ENCODE data around the gene GON7. TPM values are rescaled to one million over a fixed set of nuclear protein-coding genes. Genes with fewer than 3 reads are reported as not detected.
A peak's percentile ranks its signal among the peaks of the same experiment; 100 is the strongest.

The GON7 gene
- total and polyA plus RNA-seq, 8 donors, result 2.9 to 36.0 (median 16.9) TPM

DNA sequence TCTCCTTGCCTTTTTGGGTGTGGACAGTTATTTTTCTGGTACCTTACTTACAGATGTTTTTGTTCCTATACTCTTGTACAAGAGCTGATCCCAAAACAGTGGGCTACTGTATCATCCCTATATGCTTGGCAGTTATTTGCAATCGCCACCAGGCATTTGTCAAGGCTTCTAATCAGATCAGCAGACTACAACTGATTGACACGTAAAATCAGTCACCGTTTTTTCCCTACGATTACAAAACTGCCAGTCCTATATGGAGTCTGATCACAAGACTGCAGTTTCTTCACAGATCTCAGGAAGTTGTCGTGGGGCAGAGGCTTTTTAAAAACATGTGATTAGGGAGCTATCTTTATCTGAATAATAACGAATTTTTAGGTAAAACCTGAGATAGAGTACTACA, 20.4 kb downstream of the GON7 start:
- Histone ChIP-seq H3K4me3 (no peak overlapping the region), H3K4me1 (peaks cover 24 to 42% (median 34%) of the 10 kb centered on the region in 4 donors), H3K36me3 (peaks cover 0 to 40% (median 36%) of the 10 kb centered on the region in 4 donors), H3K27me3 (no peaks in the 10 kb centered on the region), H3K27ac (peak overlapping the region in 3 of 5 donors; percentile 92 to 98 (median 97)), H3K9me3 (no peaks in the 10 kb centered on the region)
- TF ChIP-seq EP300 (IDR thresholded peaks at IDR 0.05), result no peak
- TF ChIP-seq POLR2A (IDR thresholded peaks at IDR 0.05), result no peak
- TF ChIP-seq POLR2AphosphoS5 (IDR thresholded peaks at IDR 0.05), result no peak
- TF ChIP-seq, protein P1, sequence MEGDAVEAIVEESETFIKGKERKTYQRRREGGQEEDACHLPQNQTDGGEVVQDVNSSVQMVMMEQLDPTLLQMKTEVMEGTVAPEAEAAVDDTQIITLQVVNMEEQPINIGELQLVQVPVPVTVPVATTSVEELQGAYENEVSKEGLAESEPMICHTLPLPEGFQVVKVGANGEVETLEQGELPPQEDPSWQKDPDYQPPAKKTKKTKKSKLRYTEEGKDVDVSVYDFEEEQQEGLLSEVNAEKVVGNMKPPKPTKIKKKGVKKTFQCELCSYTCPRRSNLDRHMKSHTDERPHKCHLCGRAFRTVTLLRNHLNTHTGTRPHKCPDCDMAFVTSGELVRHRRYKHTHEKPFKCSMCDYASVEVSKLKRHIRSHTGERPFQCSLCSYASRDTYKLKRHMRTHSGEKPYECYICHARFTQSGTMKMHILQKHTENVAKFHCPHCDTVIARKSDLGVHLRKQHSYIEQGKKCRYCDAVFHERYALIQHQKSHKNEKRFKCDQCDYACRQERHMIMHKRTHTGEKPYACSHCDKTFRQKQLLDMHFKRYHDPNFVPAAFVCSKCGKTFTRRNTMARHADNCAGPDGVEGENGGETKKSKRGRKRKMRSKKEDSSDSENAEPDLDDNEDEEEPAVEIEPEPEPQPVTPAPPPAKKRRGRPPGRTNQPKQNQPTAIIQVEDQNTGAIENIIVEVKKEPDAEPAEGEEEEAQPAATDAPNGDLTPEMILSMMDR (IDR thresholded peaks at IDR 0.05), result no peak
- intact Hi-C loops (cut with DNase I; ENCODE audit: low total_unique reads), result no loop called here
- no peak for DNase-seq
- WGBS, 5 donors, result 65 to 75% (median 73%) methylated on average over 6 of the region's 6 CpGs

DNA sequence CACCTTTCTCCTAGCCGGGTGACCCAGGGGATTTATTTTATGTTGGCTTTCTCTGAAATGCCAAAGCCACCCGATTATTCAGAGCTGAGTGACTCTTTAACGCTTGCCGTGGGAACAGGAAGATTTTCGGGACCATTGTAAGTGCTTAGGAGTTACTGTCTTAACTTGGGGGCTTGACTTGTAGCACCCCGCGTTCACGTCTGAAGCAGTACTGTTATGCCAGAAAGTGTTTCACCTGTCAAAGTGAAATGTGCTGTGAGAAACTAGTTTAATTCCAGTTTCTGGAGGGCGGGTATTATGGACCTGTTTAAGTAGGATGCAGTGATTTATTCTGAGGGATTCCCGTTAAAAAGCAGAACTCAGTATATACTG, 21.5 kb downstream of the GON7 start:
- Histone ChIP-seq H3K9me3 (no peaks in the 10 kb centered on the region), H3K4me1 (peaks cover 24 to 42% (median 32%) of the 10 kb centered on the region in 4 donors), H3K36me3 (peaks cover 0 to 42% (median 38%) of the 10 kb centered on the region in 4 donors), H3K27me3 (no peaks in the 10 kb centered on the region), H3K4me3 (peak overlapping the region; percentile 67 to 95 (median 76)), H3K27ac (peak overlapping the region; percentile 92 to 100 (median 97))
- no peak for TF ChIP-seq EP300 (IDR thresholded peaks at IDR 0.05)
- TF ChIP-seq POLR2A (IDR thresholded peaks at IDR 0.05), result no peak
- TF ChIP-seq, protein P1 (IDR thresholded peaks at IDR 0.05), result no peak
- TF ChIP-seq POLR2AphosphoS5 (IDR thresholded peaks at IDR 0.05), result no peak
- intact Hi-C loops (cut with DNase I; ENCODE audit: low total_unique reads), result no loop called here
- 0 to 1% (median 0%) methylated on average over 9 to 10 of the region's 10 CpGs for WGBS, 5 donors
- DNase-seq, result no peak

DNA sequence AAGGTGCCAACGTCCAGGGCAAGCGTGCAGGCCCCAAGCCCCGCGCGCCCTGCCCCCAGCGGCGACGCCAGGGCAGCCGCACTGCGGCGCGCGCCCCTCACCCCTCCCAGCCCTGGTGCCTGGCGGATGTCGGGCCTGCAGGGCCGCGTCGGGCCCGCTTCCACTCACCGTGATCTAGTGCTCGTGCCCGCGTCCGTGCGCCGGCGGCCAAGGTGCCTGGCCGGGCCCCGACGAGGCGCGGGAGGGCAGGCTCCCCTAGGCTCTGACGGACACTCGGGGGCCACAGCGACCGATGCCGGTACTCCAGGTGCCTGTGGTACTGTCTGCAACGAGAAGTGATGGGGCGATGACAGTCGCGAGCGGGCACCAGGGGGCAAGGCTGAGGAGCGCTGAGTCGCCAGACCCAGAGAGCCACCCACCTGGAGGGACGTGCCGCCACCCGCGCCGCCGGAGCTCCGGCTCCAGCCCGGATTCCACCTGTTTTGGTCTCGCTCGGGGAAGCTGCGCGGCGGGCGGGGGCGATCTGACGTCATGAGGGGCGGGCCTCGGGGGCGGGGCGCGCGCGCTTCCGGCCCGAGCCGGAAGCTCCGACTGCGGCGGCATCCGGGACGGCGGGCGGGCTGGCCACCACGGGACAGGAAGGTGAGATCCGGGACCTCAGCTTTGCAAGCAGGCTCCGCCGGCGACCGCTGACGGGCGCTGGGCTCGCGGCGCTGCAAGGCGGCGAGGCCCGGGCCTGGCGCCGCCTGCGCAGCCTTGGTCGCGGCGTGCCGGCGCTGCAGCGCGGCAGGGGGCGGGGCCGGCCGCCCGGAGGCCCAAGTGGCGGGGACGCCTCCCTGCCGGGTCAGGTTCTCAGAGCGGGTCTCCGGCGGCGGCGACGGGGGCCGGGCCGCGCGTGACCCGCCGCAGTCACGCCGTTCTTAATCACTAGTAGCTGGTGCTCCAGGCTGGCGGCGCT, 22.2 kb downstream of the GON7 start, which contains the start of the genes LYSET and MOAP1:
TSS of gene LYSET (plus strand) at position 927 of the 958 bp plus-strand sequence. CDS start 89 bp downstream, outside the sequence.
TSS of gene MOAP1 (minus strand) at position 507 of the 958 bp plus-strand sequence. CDS start 655 bp downstream, outside the sequence.
- WGBS, 5 donors, result 0 to 1% (median 0%) methylated on average over 19 to 124 of the region's 124 CpGs
- peak; percentile 89 to 96 for DNase-seq
- H3K4me3 ChIP-seq, result peak within 1 kb of the TSS; percentile 67 to 95 (median 76)
- peaks cover 24 to 42% (median 32%) of the 10 kb centered on the region in 4 donors for H3K4me1 ChIP-seq
- H3K9me3 ChIP-seq, result no peaks in the 10 kb centered on the region
- TF ChIP-seq, protein P1 (IDR thresholded peaks at IDR 0.05), result peak in 3 of 7 experiments; percentile 4 to 35 (median 29)
- TF ChIP-seq POLR2AphosphoS5 (IDR thresholded peaks at IDR 0.05) (peak; percentile 61 to 90 (median 89)), POLR2A (IDR thresholded peaks at IDR 0.05) (peak in 2 of 4 donors; percentile 66 to 76), EP300 (IDR thresholded peaks at IDR 0.05) (no peak)
- H3K27ac ChIP-seq, result peak within 1 kb of the TSS; percentile 92 to 100 (median 97)
- no peaks in the 10 kb centered on the region for H3K27me3 ChIP-seq
- intact Hi-C loops (cut with DNase I; ENCODE audit: low total_unique reads), result no loop called here
- peaks cover 0 to 42% (median 38%) of the 10 kb centered on the region in 4 donors for H3K36me3 ChIP-seq

DNA sequence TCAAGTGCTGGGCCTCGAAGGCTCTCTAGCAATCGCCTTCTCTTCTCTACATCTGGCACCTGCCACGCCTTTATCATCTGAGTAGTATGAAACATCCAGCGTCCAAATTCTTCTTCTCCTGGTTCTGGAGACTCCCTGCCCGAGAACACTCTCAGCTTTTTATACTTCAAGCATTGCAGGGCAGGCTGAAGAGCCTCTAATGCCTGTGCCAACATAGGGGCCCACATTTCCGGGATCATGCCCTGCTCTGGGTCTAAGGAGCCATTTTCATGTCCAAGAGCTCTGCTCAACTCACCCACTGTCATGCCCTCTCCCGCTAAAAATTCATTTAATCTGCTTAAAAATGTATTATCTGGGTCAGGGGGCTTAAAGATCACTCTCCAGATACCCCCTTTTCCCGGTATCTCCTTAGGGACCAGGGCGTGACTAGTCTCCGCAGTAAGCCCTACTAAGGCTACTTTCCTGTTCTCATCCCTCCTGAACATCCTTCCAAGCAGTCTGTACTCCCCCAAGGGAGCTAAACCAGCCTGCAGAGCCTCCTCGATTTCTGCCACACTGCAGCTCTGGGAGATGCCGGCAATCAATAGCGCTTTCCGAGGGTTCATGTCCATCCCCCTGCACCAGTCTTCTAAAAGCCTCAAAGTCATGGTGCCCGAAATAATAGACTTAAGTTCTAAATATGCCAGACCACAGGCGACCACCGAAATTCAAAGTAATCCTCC, 23.1 kb downstream of the GON7 start:
- Histone ChIP-seq H3K4me3 (peak overlapping the region; percentile 67 to 95 (median 76)), H3K4me1 (peaks cover 24 to 42% (median 32%) of the 10 kb centered on the region in 4 donors), H3K27me3 (no peaks in the 10 kb centered on the region), H3K9me3 (no peaks in the 10 kb centered on the region), H3K27ac (peak overlapping the region; percentile 92 to 100 (median 97)), H3K36me3 (peaks cover 0 to 42% (median 33%) of the 10 kb centered on the region in 4 donors)
- DNase-seq, result peak in 1 of 2 donors; percentile 16
- WGBS, 5 donors, result 26 to 40% (median 30%) methylated on average over 17 of the region's 17 CpGs
- intact Hi-C loops (cut with DNase I; ENCODE audit: low total_unique reads), result no loop called here
- no peak for TF ChIP-seq EP300 (IDR thresholded peaks at IDR 0.05)
- TF ChIP-seq, protein P1 (IDR thresholded peaks at IDR 0.05), result no peak
- no peak for TF ChIP-seq POLR2A (IDR thresholded peaks at IDR 0.05)
- no peak for TF ChIP-seq POLR2AphosphoS5 (IDR thresholded peaks at IDR 0.05)

Measured in stomach (tissue), 9 donors.